ENCODE results near the gene SYT9.

GRCh38 chr11:7252683-7253213 is 1.0 kb downstream of the SYT9 start:
- no peak for TF ChIP-seq MAX (IDR thresholded peaks at IDR 0.05; ENCODE audit: low read depth, low read length)
- no peak for TF ChIP-seq MXI1 (IDR thresholded peaks at IDR 0.05; ENCODE audit: low read depth, low read length)
- no peak for TF ChIP-seq POLR2A (IDR thresholded peaks at IDR 0.05; ENCODE audit: low read depth, low read length)
- TF ChIP-seq NFIC (IDR thresholded peaks at IDR 0.05; ENCODE audit: low read depth, low read length) = no peak
- TF ChIP-seq EP300 (IDR thresholded peaks at IDR 0.05; ENCODE audit: borderline replicate concordance in 1 of 2, control insufficient read depth in 1 of 2, low read depth in 2 of 2, low read length in 2 of 2) = no peak
- no peak for TF ChIP-seq RELA (IDR thresholded peaks at IDR 0.05; ENCODE audit: borderline replicate concordance, partially characterized antibody)
- no peak for TF ChIP-seq CTCF (IDR thresholded peaks at IDR 0.05 in 2 of 3, conservative IDR thresholded peaks at IDR 0.05 in 1 of 3; ENCODE audit: control insufficient read depth in 2 of 3, extremely low read depth in 1 of 3, insufficient read depth in 1 of 3, low read depth in 3 of 3, low read length in 3 of 3)
- no peak for TF ChIP-seq CHD4 (IDR thresholded peaks at IDR 0.05)
- TF ChIP-seq HDGF (IDR thresholded peaks at IDR 0.05) = no peak

All from GM12878 (cell line).